ENCODE data around the gene MICAL2.

The MICAL2 gene

DNA sequence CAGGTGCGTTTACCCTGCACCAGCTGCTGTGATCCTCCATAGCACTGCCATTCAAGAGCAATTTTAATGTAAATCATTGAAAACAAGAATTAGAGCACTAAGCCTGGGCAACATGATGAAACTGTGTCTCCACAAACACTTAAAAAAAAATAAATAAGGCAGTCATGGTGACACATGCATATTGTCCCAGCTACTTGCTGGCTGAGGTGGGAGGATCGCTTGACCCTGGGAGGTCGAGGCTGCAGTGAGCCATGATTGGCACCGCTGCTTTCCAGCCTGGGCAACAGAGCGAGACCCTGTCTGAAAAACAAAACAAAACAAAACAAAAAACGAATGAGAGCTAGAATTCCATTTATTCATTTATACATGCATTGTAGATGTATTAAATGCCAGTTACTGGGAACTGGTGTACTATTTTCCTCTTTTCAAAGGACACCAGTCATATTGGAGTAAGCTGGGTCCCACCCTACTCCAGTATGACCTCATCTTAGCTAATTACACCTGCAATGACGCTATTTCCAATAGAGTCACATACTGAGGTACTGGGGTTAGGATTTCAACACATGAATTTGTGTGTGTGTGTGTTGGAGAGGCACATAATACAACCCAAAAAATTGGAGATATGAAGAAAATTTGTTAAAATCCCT, 101.9 kb downstream of the MICAL2 start (continued):
- TF ChIP-seq ZBTB20 (tag by site-specific recombination; IDR thresholded peaks at IDR 0.05) (peak; percentile 14; the same call in 1 of the 2 replicates), ZNF621 (tag by site-specific recombination; IDR thresholded peaks at IDR 0.05) (no peak), KLF7 (tag by site-specific recombination; IDR thresholded peaks at IDR 0.05; ENCODE audit: borderline replicate concordance) (no peak), ZIC2 (tag by site-specific recombination; IDR thresholded peaks at IDR 0.05) (no peak), ZNF155 (tag by site-specific recombination; IDR thresholded peaks at IDR 0.05) (no peak), ZNF114 (tag by site-specific recombination; IDR thresholded peaks at IDR 0.05) (no peak), ZNF664 (tag by site-specific recombination; IDR thresholded peaks at IDR 0.05) (no peak)
- TF ChIP-seq, protein P1, sequence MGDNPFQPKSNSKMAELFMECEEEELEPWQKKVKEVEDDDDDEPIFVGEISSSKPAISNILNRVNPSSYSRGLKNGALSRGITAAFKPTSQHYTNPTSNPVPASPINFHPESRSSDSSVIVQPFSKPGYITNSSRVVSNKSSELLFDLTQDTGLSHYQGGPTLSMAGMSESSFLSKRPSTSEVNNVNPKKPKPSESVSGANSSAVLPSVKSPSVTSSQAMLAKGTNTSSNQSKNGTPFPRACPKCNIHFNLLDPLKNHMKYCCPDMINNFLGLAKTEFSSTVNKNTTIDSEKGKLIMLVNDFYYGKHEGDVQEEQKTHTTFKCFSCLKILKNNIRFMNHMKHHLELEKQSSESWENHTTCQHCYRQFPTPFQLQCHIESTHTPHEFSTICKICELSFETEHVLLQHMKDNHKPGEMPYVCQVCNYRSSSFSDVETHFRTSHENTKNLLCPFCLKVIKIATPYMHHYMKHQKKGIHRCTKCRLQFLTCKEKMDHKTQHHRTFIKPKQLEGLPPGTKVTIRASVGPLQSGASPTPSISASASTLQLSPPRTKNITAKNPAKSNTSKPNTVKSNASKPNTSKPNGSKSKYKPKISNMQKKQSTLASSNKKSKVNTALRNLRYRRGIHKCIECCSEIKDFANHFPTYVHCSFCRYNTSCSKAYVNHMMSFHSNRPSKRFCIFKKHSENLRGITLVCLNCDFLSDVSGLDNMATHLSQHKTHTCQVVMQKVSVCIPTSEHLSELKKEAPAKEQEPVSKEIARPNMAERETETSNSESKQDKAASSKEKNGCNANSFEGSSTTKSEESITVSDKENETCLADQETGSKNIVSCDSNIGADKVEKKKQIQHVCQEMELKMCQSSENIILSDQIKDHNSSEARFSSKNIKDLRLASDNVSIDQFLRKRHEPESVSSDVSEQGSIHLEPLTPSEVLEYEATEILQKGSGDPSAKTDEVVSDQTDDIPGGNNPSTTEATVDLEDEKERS (tag by site-specific recombination; IDR thresholded peaks at IDR 0.05) = no peak
- TF ChIP-seq, protein P2, sequence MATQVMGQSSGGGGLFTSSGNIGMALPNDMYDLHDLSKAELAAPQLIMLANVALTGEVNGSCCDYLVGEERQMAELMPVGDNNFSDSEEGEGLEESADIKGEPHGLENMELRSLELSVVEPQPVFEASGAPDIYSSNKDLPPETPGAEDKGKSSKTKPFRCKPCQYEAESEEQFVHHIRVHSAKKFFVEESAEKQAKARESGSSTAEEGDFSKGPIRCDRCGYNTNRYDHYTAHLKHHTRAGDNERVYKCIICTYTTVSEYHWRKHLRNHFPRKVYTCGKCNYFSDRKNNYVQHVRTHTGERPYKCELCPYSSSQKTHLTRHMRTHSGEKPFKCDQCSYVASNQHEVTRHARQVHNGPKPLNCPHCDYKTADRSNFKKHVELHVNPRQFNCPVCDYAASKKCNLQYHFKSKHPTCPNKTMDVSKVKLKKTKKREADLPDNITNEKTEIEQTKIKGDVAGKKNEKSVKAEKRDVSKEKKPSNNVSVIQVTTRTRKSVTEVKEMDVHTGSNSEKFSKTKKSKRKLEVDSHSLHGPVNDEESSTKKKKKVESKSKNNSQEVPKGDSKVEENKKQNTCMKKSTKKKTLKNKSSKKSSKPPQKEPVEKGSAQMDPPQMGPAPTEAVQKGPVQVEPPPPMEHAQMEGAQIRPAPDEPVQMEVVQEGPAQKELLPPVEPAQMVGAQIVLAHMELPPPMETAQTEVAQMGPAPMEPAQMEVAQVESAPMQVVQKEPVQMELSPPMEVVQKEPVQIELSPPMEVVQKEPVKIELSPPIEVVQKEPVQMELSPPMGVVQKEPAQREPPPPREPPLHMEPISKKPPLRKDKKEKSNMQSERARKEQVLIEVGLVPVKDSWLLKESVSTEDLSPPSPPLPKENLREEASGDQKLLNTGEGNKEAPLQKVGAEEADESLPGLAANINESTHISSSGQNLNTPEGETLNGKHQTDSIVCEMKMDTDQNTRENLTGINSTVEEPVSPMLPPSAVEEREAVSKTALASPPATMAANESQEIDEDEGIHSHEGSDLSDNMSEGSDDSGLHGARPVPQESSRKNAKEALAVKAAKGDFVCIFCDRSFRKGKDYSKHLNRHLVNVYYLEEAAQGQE (tag by site-specific recombination; IDR thresholded peaks at IDR 0.05) = no peak
- TF ChIP-seq, protein P3, sequence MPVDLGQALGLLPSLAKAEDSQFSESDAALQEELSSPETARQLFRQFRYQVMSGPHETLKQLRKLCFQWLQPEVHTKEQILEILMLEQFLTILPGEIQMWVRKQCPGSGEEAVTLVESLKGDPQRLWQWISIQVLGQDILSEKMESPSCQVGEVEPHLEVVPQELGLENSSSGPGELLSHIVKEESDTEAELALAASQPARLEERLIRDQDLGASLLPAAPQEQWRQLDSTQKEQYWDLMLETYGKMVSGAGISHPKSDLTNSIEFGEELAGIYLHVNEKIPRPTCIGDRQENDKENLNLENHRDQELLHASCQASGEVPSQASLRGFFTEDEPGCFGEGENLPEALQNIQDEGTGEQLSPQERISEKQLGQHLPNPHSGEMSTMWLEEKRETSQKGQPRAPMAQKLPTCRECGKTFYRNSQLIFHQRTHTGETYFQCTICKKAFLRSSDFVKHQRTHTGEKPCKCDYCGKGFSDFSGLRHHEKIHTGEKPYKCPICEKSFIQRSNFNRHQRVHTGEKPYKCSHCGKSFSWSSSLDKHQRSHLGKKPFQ (tag by site-specific recombination; IDR thresholded peaks at IDR 0.05) = no peak

DNA sequence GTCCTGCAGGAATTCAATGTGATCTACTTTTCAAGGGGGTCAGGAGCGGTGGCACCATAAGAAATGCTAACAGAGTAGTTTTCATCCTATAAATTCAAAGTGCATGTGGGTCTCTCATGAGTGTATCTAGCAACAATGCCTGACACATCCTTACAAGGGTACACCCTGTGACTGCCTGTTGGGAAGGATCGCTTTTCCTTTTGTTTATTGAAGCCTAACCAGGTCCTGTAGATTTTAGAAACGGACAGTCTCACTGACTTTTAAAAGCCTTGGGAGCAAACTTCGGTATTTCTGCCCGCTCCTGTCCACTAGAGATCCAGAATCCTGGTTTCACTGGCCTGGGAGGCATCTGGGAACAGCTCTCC, 102.4 kb downstream of the MICAL2 start:
- peak; percentile 44; the same call in 1 of the 2 replicates for TF ChIP-seq ZNF335 (tag by site-specific recombination; conservative IDR thresholded peaks at IDR 0.05)
- no peak for TF ChIP-seq ZNF266 (tag by site-specific recombination; IDR thresholded peaks at IDR 0.05; ENCODE audit: low read depth)
- Histone ChIP-seq H3K4me3 (ENCODE audit: low read depth, low read length) (no peak overlapping the region), H3K9me3 (ENCODE audit: control insufficient read depth, insufficient read depth, low read depth, low read length) (no peaks in the 10 kb centered on the region), H3K4me1 (ENCODE audit: control insufficient read depth, insufficient read depth, low read length) (no peaks in the 10 kb centered on the region), H3K27ac (ENCODE audit: extremely low read depth, low read depth, low read length) (no peak overlapping the region), H3K36me3 (ENCODE audit: control insufficient read depth in 2 of 2, insufficient read depth in 1 of 2, low read length in 2 of 2) (peaks cover 0 to 12% of the 10 kb centered on the region in 2 experiments; a peak in 1 of 3 replicates)
- ChIA-PET POLR2A (no interaction called here), CTCF (interaction anchor here (0.7 to 0.9 kb wide), 4 partner anchors 11 to 374 kb away, joined by 3 read pairs; no protein-coding TSS in a partner anchor)

DNA sequence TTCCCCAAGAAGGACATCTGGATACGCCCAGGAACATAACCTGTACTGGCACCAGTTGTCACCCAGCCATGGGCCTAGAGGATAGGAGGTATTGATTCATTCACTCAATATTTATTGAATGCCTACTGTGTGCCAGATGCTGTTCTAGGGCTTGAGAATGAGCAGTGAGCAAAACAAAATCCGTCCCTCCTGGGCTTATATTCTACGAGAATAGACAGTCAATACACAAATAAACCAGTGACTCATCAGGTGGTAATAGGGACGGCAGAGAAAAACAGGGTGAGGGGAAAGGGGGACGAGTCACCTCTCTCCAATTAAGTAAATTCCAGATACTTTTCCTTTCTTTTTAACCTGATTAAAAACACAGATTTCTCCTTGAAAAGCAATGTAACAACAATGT, 103.5 kb downstream of the MICAL2 start:
- no peaks in the 10 kb centered on the region for H3K9me3 ChIP-seq (ENCODE audit: control insufficient read depth, insufficient read depth, low read depth, low read length)
- ChIA-PET POLR2A (no interaction called here), CTCF (interaction anchor here (0.6 to 1.0 kb wide), 3 partner anchors 158 to 737 kb away, joined by 3 to 5 read pairs (median 3); no protein-coding TSS in a partner anchor)
- H3K4me3 ChIP-seq (ENCODE audit: low read depth, low read length) = no peak overlapping the region
- peaks cover 0 to 12% of the 10 kb centered on the region in 2 experiments; a peak in 1 of 3 replicates for H3K36me3 ChIP-seq (ENCODE audit: control insufficient read depth in 2 of 2, insufficient read depth in 1 of 2, low read length in 2 of 2)
- no peak overlapping the region for H3K27ac ChIP-seq (ENCODE audit: extremely low read depth, low read depth, low read length)
- no peaks in the 10 kb centered on the region for H3K4me1 ChIP-seq (ENCODE audit: control insufficient read depth, insufficient read depth, low read length)
- TF ChIP-seq ZNF302 (tag by site-specific recombination; IDR thresholded peaks at IDR 0.05; ENCODE audit: low read depth) = no peak
- no peak for TF ChIP-seq ZNF624 (tag by site-specific recombination; IDR thresholded peaks at IDR 0.05)
- TF ChIP-seq HOXD13 (CRISPR knock-in tag; IDR thresholded peaks at IDR 0.05; ENCODE audit: borderline replicate concordance) = no peak
- TF ChIP-seq SCRT2 (tag by site-specific recombination; IDR thresholded peaks at IDR 0.05) = no peak
- no peak for TF ChIP-seq ZNF266 (tag by site-specific recombination; IDR thresholded peaks at IDR 0.05; ENCODE audit: low read depth)
- no peak for TF ChIP-seq ZNF37A (tag by site-specific recombination; IDR thresholded peaks at IDR 0.05)
- no peak for TF ChIP-seq ZNF776 (tag by site-specific recombination; IDR thresholded peaks at IDR 0.05; ENCODE audit: borderline replicate concordance)
- TF ChIP-seq ZNF777 (tag by site-specific recombination; IDR thresholded peaks at IDR 0.05; ENCODE audit: borderline replicate concordance) = no peak
- TF ChIP-seq SALL2 (tag by site-specific recombination; IDR thresholded peaks at IDR 0.05; ENCODE audit: borderline replicate concordance) = no peak
- no peak for TF ChIP-seq ZNF121 (tag by site-specific recombination; IDR thresholded peaks at IDR 0.05)
- TF ChIP-seq ZNF510 (tag by site-specific recombination; IDR thresholded peaks at IDR 0.05; ENCODE audit: insufficient replicate concordance) = no peak
- TF ChIP-seq, protein P4, sequence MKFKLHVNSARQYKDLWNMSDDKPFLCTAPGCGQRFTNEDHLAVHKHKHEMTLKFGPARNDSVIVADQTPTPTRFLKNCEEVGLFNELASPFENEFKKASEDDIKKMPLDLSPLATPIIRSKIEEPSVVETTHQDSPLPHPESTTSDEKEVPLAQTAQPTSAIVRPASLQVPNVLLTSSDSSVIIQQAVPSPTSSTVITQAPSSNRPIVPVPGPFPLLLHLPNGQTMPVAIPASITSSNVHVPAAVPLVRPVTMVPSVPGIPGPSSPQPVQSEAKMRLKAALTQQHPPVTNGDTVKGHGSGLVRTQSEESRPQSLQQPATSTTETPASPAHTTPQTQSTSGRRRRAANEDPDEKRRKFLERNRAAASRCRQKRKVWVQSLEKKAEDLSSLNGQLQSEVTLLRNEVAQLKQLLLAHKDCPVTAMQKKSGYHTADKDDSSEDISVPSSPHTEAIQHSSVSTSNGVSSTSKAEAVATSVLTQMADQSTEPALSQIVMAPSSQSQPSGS (tag by site-specific recombination; IDR thresholded peaks at IDR 0.05; ENCODE audit: low read depth) = no peak
- no peak for TF ChIP-seq GLIS1 (tag by site-specific recombination; IDR thresholded peaks at IDR 0.05)

All from HEK293 (cell line).